Measurements from ENCODE around the gene XPNPEP1. TPM values are rescaled to one million over a fixed set of nuclear protein-coding genes. Genes with fewer than 3 reads are reported as not detected.

XPNPEP1 gene
- total and polyA plus RNA-seq, 2 of the 4 experiments (the other 2 are of a cell fraction): 164 to 311 TPM

GRCh38 chr10:109944613-109945012 is 21.3 kb upstream of the XPNPEP1 start:
- Histone ChIP-seq H3K9me1 (ENCODE audit: insufficient read depth, low read length) (no peaks in the 10 kb centered on the region), H3K4me2 (ENCODE audit: low read depth, low read length) (no peak overlapping the region), H3K4ac (ENCODE audit: low read depth, low read length) (no peak overlapping the region), H3K14ac (replicated peaks; ENCODE audit: low read depth, low read length) (0 out of 2 replicates have a peak overlapping the region, but pooled peaks have one; percentile 50), H3K9me3 (ENCODE audit: control insufficient read depth, insufficient read depth, low read length) (no peaks in the 10 kb centered on the region), H2BK5ac (ENCODE audit: low read depth, low read length, poor library complexity, severe bottlenecking) (no peak overlapping the region), H2BK15ac (ENCODE audit: low read depth, low read length) (no peak overlapping the region), H4K8ac (ENCODE audit: low read depth in 2 of 2, low read length in 2 of 2) (no peak overlapping the region), H3K23ac (ENCODE audit: low read depth, low read length) (no peak overlapping the region), H4K91ac (ENCODE audit: insufficient read depth, low read depth, low read length) (no peak overlapping the region), H3K18ac (ENCODE audit: low read depth, low read length) (no peak overlapping the region), H2BK120ac (ENCODE audit: low read depth, low read length) (no peak overlapping the region), H2AFZ (replicated peaks; ENCODE audit: low read length, poor library complexity) (peak overlapping the region; percentile 14), H3K27ac (ENCODE audit: insufficient read depth, low read length) (no peak overlapping the region), H3K36me3 (ENCODE audit: control insufficient read depth, insufficient read depth, low read length) (no peaks in the 10 kb centered on the region), H4K5ac (ENCODE audit: low read depth, low read length) (no peak overlapping the region), H3K79me1 (ENCODE audit: low read depth in 1 of 2, low read length in 2 of 2) (no peaks in the 10 kb centered on the region), H3K56ac (ENCODE audit: extremely low read depth, insufficient read depth, low read length) (no peak overlapping the region), H3K9ac (ENCODE audit: low read depth, low read length) (no peak overlapping the region), H2AK9ac (replicated peaks; ENCODE audit: low read depth, low read length, poor library complexity) (no peak overlapping the region), H2BK20ac (ENCODE audit: low read depth, low read length) (no peak overlapping the region), H4K20me1 (ENCODE audit: insufficient read depth, low read length) (no peaks in the 10 kb centered on the region), H3K4me1 (ENCODE audit: control insufficient read depth, insufficient read depth, low read length) (no peaks in the 10 kb centered on the region), H3K27me3 (ENCODE audit: control insufficient read depth, insufficient read depth, low read length) (no peaks in the 10 kb centered on the region), H2AK5ac (ENCODE audit: low read depth, low read length) (no peak overlapping the region), H3K4me3 (ENCODE audit: insufficient read depth, low read depth, low read length) (no peak overlapping the region)
- dilution Hi-C loops (cut with HindIII; ENCODE audit: low sequenced_read_pairs, unreplicated experiment): no loop called here
- BruUV-seq (replicated peaks): no TSS peak
- TF ChIP-seq ELK1 (IDR thresholded peaks at IDR 0.05; ENCODE audit: borderline replicate concordance, low read depth, low read length) (no peak), MXI1 (IDR thresholded peaks at IDR 0.05; ENCODE audit: borderline replicate concordance, low read depth, low read length) (no peak), NFE2L2 (IDR thresholded peaks at IDR 0.05; ENCODE audit: low read depth, low read length) (no peak), FOS (IDR thresholded peaks at IDR 0.05; ENCODE audit: low read depth, low read length) (no peak), RFX5 (IDR thresholded peaks at IDR 0.05; ENCODE audit: low read depth, low read length) (no peak), BHLHE40 (IDR thresholded peaks at IDR 0.05; ENCODE audit: low read depth, low read length) (no peak), CHD1 (IDR thresholded peaks at IDR 0.05; ENCODE audit: low read depth, low read length) (no peak), MAFK (IDR thresholded peaks at IDR 0.05; ENCODE audit: low read depth, low read length) (no peak), SMC3 (IDR thresholded peaks at IDR 0.05; ENCODE audit: low read depth, low read length) (no peak), POLR2A (IDR thresholded peaks at IDR 0.05; ENCODE audit: low read depth, low read length) (no peak), MAZ (IDR thresholded peaks at IDR 0.05; ENCODE audit: borderline replicate concordance, low read depth, low read length) (no peak), RAD21 (IDR thresholded peaks at IDR 0.05; ENCODE audit: low read length) (no peak)
- TF ChIP-seq, protein P1, sequence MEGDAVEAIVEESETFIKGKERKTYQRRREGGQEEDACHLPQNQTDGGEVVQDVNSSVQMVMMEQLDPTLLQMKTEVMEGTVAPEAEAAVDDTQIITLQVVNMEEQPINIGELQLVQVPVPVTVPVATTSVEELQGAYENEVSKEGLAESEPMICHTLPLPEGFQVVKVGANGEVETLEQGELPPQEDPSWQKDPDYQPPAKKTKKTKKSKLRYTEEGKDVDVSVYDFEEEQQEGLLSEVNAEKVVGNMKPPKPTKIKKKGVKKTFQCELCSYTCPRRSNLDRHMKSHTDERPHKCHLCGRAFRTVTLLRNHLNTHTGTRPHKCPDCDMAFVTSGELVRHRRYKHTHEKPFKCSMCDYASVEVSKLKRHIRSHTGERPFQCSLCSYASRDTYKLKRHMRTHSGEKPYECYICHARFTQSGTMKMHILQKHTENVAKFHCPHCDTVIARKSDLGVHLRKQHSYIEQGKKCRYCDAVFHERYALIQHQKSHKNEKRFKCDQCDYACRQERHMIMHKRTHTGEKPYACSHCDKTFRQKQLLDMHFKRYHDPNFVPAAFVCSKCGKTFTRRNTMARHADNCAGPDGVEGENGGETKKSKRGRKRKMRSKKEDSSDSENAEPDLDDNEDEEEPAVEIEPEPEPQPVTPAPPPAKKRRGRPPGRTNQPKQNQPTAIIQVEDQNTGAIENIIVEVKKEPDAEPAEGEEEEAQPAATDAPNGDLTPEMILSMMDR (conservative IDR thresholded peaks at IDR 0.05; ENCODE audit: low read depth, low read length): no peak
- TF ChIP-seq, protein P2, sequence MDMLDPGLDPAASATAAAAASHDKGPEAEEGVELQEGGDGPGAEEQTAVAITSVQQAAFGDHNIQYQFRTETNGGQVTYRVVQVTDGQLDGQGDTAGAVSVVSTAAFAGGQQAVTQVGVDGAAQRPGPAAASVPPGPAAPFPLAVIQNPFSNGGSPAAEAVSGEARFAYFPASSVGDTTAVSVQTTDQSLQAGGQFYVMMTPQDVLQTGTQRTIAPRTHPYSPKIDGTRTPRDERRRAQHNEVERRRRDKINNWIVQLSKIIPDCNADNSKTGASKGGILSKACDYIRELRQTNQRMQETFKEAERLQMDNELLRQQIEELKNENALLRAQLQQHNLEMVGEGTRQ (IDR thresholded peaks at IDR 0.05; ENCODE audit: low read depth, low read length): no peak
- CTCF ChIA-PET: no interaction called here
- in situ Hi-C loops (cut with MboI; ENCODE audit: low sequenced_read_pairs): no loop called here
- DNase-seq: no peak
- no peak for ATAC-seq (ENCODE audit: low read depth)
- POLR2A ChIA-PET (ENCODE audit: unreplicated experiment): no interaction called here
- intact Hi-C loops (cut with micrococcal nuclease): no loop called here
- no CpG with 5 or more reads among the region's 1 CpG for WGBS, 2 experiments (ENCODE audit: extremely low coverage in 2 of 2, insufficient read length in 1 of 2)

Measured in IMR-90 (cell line).